ENCODE measurements around the gene ZFAND6.

DNA sequence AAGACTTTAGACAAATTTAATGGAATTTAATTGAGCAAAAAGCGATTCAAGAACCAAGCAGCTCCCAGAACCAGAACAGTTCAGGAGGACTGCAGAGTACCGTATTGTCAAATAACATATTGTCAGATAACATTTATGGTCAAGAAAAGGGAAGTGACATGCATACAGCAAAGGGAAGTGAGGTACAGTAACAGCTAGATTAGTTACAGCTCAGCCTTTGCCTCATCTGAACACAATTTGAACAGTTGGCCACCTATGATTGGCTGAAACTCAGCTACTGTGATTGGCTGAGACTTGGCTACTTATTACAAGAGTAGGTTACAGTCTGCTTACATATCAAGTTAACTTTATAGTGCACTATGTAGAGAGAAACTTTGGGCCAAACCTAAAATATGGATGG, 21.9 kb downstream of the ZFAND6 start:
- TF ChIP-seq, protein P1, sequence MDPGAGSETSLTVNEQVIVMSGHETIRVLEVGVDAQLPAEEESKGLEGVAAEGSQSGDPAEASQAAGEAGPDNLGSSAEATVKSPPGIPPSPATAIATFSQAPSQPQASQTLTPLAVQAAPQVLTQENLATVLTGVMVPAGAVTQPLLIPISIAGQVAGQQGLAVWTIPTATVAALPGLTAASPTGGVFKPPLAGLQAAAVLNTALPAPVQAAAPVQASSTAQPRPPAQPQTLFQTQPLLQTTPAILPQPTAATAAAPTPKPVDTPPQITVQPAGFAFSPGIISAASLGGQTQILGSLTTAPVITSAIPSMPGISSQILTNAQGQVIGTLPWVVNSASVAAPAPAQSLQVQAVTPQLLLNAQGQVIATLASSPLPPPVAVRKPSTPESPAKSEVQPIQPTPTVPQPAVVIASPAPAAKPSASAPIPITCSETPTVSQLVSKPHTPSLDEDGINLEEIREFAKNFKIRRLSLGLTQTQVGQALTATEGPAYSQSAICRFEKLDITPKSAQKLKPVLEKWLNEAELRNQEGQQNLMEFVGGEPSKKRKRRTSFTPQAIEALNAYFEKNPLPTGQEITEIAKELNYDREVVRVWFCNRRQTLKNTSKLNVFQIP (CRISPR knock-in tag; IDR thresholded peaks at IDR 0.05; ENCODE audit: borderline replicate concordance, low read depth), result no peak
- TF ChIP-seq RARB (CRISPR knock-in tag; IDR thresholded peaks at IDR 0.05) (no peak), ISL1 (CRISPR knock-in tag; IDR thresholded peaks at IDR 0.05) (no peak), ZNF70 (CRISPR knock-in tag; IDR thresholded peaks at IDR 0.05) (no peak)

All from SK-N-SH treated with all-trans-retinoic acid at 6 μM for 48 hours (cell line).